Measurements from ENCODE around the gene ORC2.

Gene ORC2

DNA sequence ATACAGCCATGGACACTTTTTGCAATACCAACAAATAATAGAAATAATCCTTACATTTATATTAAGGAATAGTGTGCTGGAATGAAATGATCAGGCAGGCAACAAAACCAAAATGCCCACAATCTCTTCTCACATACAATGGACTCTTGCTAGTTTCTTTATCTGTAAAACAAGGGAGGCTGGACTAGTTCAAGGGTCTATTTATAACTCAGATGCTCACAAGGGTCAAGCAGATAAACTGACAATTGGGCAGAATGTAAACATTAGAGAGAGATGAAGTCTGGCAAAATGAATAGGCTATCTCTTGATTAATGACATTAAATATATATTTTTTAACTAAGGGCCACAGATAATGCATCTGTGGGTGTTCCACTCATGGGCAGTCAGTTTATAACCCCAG is 86.0 kb downstream of the ORC2 start:
- no peak overlapping the region for H3K4me2 ChIP-seq (ENCODE audit: low read length)
- TF ChIP-seq, protein P1, sequence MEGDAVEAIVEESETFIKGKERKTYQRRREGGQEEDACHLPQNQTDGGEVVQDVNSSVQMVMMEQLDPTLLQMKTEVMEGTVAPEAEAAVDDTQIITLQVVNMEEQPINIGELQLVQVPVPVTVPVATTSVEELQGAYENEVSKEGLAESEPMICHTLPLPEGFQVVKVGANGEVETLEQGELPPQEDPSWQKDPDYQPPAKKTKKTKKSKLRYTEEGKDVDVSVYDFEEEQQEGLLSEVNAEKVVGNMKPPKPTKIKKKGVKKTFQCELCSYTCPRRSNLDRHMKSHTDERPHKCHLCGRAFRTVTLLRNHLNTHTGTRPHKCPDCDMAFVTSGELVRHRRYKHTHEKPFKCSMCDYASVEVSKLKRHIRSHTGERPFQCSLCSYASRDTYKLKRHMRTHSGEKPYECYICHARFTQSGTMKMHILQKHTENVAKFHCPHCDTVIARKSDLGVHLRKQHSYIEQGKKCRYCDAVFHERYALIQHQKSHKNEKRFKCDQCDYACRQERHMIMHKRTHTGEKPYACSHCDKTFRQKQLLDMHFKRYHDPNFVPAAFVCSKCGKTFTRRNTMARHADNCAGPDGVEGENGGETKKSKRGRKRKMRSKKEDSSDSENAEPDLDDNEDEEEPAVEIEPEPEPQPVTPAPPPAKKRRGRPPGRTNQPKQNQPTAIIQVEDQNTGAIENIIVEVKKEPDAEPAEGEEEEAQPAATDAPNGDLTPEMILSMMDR (IDR thresholded peaks at IDR 0.05; ENCODE audit: low read depth, low read length): no peak
- no peak for TF ChIP-seq EZH2phosphoT487 (IDR thresholded peaks at IDR 0.05; ENCODE audit: low read depth)
- no peak overlapping the region for H3K9ac ChIP-seq (ENCODE audit: low read length)
- no peak overlapping the region for H3K4me3 ChIP-seq (ENCODE audit: low read length)
- H3K36me3 ChIP-seq (replicated peaks; ENCODE audit: low read depth, low read length): peaks cover 37% of the 10 kb centered on the region
- no peaks in the 10 kb centered on the region for H3K4me1 ChIP-seq (ENCODE audit: low read length)
- H3K79me2 ChIP-seq (ENCODE audit: low read length): no peaks in the 10 kb centered on the region
- no peaks in the 10 kb centered on the region for H4K20me1 ChIP-seq (ENCODE audit: insufficient read depth, low read length)
- H2AFZ ChIP-seq (ENCODE audit: low read depth, low read length): no peak overlapping the region
- no peak overlapping the region for H3K27ac ChIP-seq (ENCODE audit: low read length)
- H3K27me3 ChIP-seq (ENCODE audit: low read depth, low read length): no peaks in the 10 kb centered on the region
- H3K9me3 ChIP-seq (ENCODE audit: insufficient read depth, low read length): no peaks in the 10 kb centered on the region

- no peak for TF ChIP-seq EZH2phosphoT487 (IDR thresholded peaks at IDR 0.05; ENCODE audit: low read depth)
- TF ChIP-seq, protein P1 (IDR thresholded peaks at IDR 0.05; ENCODE audit: low read depth, low read length): no peak
- no peaks in the 10 kb centered on the region for H3K79me2 ChIP-seq (ENCODE audit: low read length)
- H3K4me3 ChIP-seq (ENCODE audit: low read length): no peak overlapping the region
- H2AFZ ChIP-seq (ENCODE audit: low read depth, low read length): no peak overlapping the region
- no peaks in the 10 kb centered on the region for H3K4me1 ChIP-seq (ENCODE audit: low read length)
- no peaks in the 10 kb centered on the region for H3K27me3 ChIP-seq (ENCODE audit: low read depth, low read length)
- no peak overlapping the region for H3K4me2 ChIP-seq (ENCODE audit: low read length)
- no peaks in the 10 kb centered on the region for H3K9me3 ChIP-seq (ENCODE audit: insufficient read depth, low read length)
- peaks cover 29% of the 10 kb centered on the region for H3K36me3 ChIP-seq (replicated peaks; ENCODE audit: low read depth, low read length)
- H3K27ac ChIP-seq (ENCODE audit: low read length): no peak overlapping the region
- no peaks in the 10 kb centered on the region for H4K20me1 ChIP-seq (ENCODE audit: insufficient read depth, low read length)
- no peak overlapping the region for H3K9ac ChIP-seq (ENCODE audit: low read length)
Observed at GRCh38 chr2:200873560-200873959, 89.9 kb downstream of the ORC2 start.

DNA sequence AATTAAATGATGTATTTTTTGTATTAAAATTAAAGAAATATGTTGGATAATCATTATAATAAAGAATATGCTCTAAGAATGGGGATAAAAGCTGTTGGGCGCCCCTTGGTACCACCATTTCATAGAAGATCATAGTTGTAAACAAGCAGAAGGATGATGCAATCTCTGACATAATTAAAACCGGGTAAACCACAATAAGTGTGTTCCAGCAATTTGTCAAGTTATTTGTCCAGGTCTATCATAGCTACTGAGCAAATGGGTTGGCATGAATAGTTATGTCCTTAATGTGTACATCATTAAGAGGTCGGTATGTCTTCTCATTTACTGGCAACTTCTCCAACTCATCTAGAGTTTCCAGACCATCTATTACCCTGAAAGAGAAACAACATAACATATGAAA is 92.3 kb downstream of the ORC2 start:
- H3K36me3 ChIP-seq (replicated peaks; ENCODE audit: low read depth, low read length): peaks cover 25% of the 10 kb centered on the region

GRCh38 chr2:200869014-200869413 is 94.4 kb downstream of the ORC2 start:
- H4K20me1 ChIP-seq (ENCODE audit: insufficient read depth, low read length): no peaks in the 10 kb centered on the region
- H3K27ac ChIP-seq (ENCODE audit: low read length): no peak overlapping the region
- no peak overlapping the region for H3K9ac ChIP-seq (ENCODE audit: low read length)
- H3K79me2 ChIP-seq (ENCODE audit: low read length): peaks cover 5% of the 10 kb centered on the region
- no peak overlapping the region for H3K4me3 ChIP-seq (ENCODE audit: low read length)
- peaks cover 11% of the 10 kb centered on the region for H3K36me3 ChIP-seq (replicated peaks; ENCODE audit: low read depth, low read length)
- TF ChIP-seq EZH2phosphoT487 (IDR thresholded peaks at IDR 0.05; ENCODE audit: low read depth): no peak
- TF ChIP-seq, protein P1 (IDR thresholded peaks at IDR 0.05; ENCODE audit: low read depth, low read length): no peak
- H3K27me3 ChIP-seq (ENCODE audit: low read depth, low read length): no peaks in the 10 kb centered on the region
- H3K4me2 ChIP-seq (ENCODE audit: low read length): no peak overlapping the region
- H3K4me1 ChIP-seq (ENCODE audit: low read length): peaks cover 5% of the 10 kb centered on the region
- H3K9me3 ChIP-seq (ENCODE audit: insufficient read depth, low read length): no peaks in the 10 kb centered on the region
- no peak overlapping the region for H2AFZ ChIP-seq (ENCODE audit: low read depth, low read length)

More for the DNA sequence above, 92.3 kb downstream of the ORC2 start:
- Histone ChIP-seq H3K4me3 (ENCODE audit: low read length) (no peak overlapping the region), H4K20me1 (ENCODE audit: insufficient read depth, low read length) (no peaks in the 10 kb centered on the region), H3K9me3 (ENCODE audit: insufficient read depth, low read length) (no peaks in the 10 kb centered on the region), H3K4me1 (ENCODE audit: low read length) (no peaks in the 10 kb centered on the region), H3K27ac (ENCODE audit: low read length) (no peak overlapping the region), H3K4me2 (ENCODE audit: low read length) (no peak overlapping the region), H3K27me3 (ENCODE audit: low read depth, low read length) (no peaks in the 10 kb centered on the region), H2AFZ (ENCODE audit: low read depth, low read length) (no peak overlapping the region), H3K79me2 (ENCODE audit: low read length) (no peaks in the 10 kb centered on the region), H3K9ac (ENCODE audit: low read length) (no peak overlapping the region)
- TF ChIP-seq EZH2phosphoT487 (IDR thresholded peaks at IDR 0.05; ENCODE audit: low read depth): no peak
- TF ChIP-seq, protein P1 (IDR thresholded peaks at IDR 0.05; ENCODE audit: low read depth, low read length): no peak
